Spleen (tissue), 7 donors: Measurements from ENCODE around the gene CTSD.

Experiments used
- CTCF ChIP-seq, 11 experiments: fragments of 200-600 bp in 7 of 11; fragments of 450-650 bp in 4 of 11; sonication (generic) in 4 of 11; IDR thresholded peaks in 8 of 11; conservative IDR thresholded peaks in 3 of 11; 1 replicate in 7 of 11; 2 replicates in 4 of 11; pipeline versions ENCODE4 v1.4.0 to v1.8.0; 2016 to 2021; ENCODE audit warnings: antibody characterized with exemption in 11 of 11, inconsistent platforms in 4 of 11, mild to moderate bottlenecking in 1 of 11
- POLR2A ChIP-seq, 3 donors: fragments of 450-650 bp; IDR thresholded peaks; one replicate each; pipeline ENCODE4 v1.5.1; 2017; ENCODE audit warnings: antibody characterized with exemption in 3 of 3, mild to moderate bottlenecking in 1 of 3
- donor health status: DM: no; HTN: no; CAD: no; lungs with moderate emphysema.
- donor health status: DM: no; HTN: no; CAD: no.
- donor health status: DM: no; HTN: no; CAD: no.

- TF ChIP-seq CTCF (IDR thresholded peaks at IDR 0.05 in 8 of 11, conservative IDR thresholded peaks at IDR 0.05 in 3 of 11) = no peak
- no peak for TF ChIP-seq POLR2A (IDR thresholded peaks at IDR 0.05)
Measured at GRCh38 chr11:1746956-1747752, 16.6 kb downstream of the CTSD start.
